Naive thymus-derived CD4-positive, alpha-beta T cell (primary cell): ENCODE data around the gene IGFLR1. TPM values are rescaled to one million over a fixed set of nuclear protein-coding genes. Genes with fewer than 3 reads are reported as not detected.

Experiments
- ATAC-seq: fragments of 150-1000 bp; cut with Tn5 transposase; 2 replicates; pipeline ENCODE4 v1.10.0; 2021; ENCODE audit warnings: mild to moderate bottlenecking, moderate library complexity
- CTCF ChIA-PET: fragments of 350-600 bp; sonication (Branson Sonifier 250); formaldehyde crosslinking; loops from one replicate; lab custom pipeline; 2021; ENCODE audit warnings: antibody characterized with exemption; lab: Charles Lee
- POLR2A ChIA-PET: fragments of 350-600 bp; sonication (Branson Sonifier 250); formaldehyde crosslinking; loops from one replicate; lab custom pipeline; 2021; ENCODE audit warnings: antibody characterized with exemption, inconsistent platforms; lab: Charles Lee
- DNase-seq, 9 donors: peaks; one replicate each; pipeline versions ENCODE4 v3.0.0 to v3.0.0-alpha.2; 2020 to 2022; ENCODE audit warnings: mixed read lengths in 1 of 9
- H3K27ac ChIP-seq: one replicate; pipeline ENCODE4 v1.7.0; 2013; ENCODE audit warnings: mild to moderate bottlenecking, low read depth, low read length, moderate library complexity
- H3K27me3 ChIP-seq, 2 donors: one replicate each; pipeline ENCODE4 v1.7.0; 2013; ENCODE audit warnings: low read length in 2 of 2, mild to moderate bottlenecking in 2 of 2, moderate library complexity in 2 of 2; ENCODE audit not compliant: control insufficient read depth in 2 of 2, insufficient read depth in 2 of 2
- H3K36me3 ChIP-seq, 3 experiments: 1 replicate in 2 of 3; 2 replicates in 1 of 3; pipeline ENCODE4 v1.7.0; 2013; ENCODE audit warnings: low read length in 3 of 3, mild to moderate bottlenecking in 3 of 3, moderate library complexity in 1 of 3; ENCODE audit not compliant: insufficient read depth in 3 of 3, control insufficient read depth in 2 of 3
- H3K4me1 ChIP-seq, 2 donors: one replicate each; pipeline ENCODE4 v1.7.0; 2013; ENCODE audit warnings: low read length in 2 of 2, mild to moderate bottlenecking in 2 of 2, moderate library complexity in 1 of 2; ENCODE audit not compliant: control insufficient read depth in 2 of 2, insufficient read depth in 2 of 2
- H3K4me3 ChIP-seq: 2 replicates; pipeline ENCODE4 v1.7.0; 2013; ENCODE audit warnings: mild to moderate bottlenecking, low read length
- H3K9me3 ChIP-seq, 3 experiments: 1 replicate in 2 of 3; 2 replicates in 1 of 3; pipeline ENCODE4 v1.7.0; 2013; ENCODE audit warnings: low read length in 3 of 3; ENCODE audit not compliant: control insufficient read depth in 2 of 3
- H3K27ac Mint-ChIP-seq, 9 donors: one replicate each; pipeline ENCODE4 v1.8.0; 2020 to 2022; ENCODE audit warnings: mixed read lengths in 9 of 9, mild to moderate bottlenecking in 8 of 9, moderate library complexity in 5 of 9, inconsistent platforms in 2 of 9
- H3K27me3 Mint-ChIP-seq, 5 donors: one replicate each; pipeline ENCODE4 v1.8.0; 2021 to 2022; ENCODE audit warnings: mixed read lengths in 5 of 5, mild to moderate bottlenecking in 1 of 5
- H3K36me3 Mint-ChIP-seq, 5 donors: one replicate each; pipeline ENCODE4 v1.8.0; 2020 to 2022; ENCODE audit warnings: mixed read lengths in 5 of 5, mild to moderate bottlenecking in 3 of 5, inconsistent platforms in 1 of 5
- H3K4me1 Mint-ChIP-seq, 7 donors: one replicate each; pipeline ENCODE4 v1.8.0; 2020 to 2022; ENCODE audit warnings: mixed read lengths in 7 of 7, mild to moderate bottlenecking in 3 of 7, inconsistent platforms in 1 of 7
- H3K4me3 Mint-ChIP-seq, 10 donors: one replicate each; pipeline ENCODE4 v1.8.0; 2020 to 2022; ENCODE audit warnings: mild to moderate bottlenecking in 10 of 10, mixed read lengths in 10 of 10, moderate library complexity in 6 of 10, inconsistent platforms in 2 of 10
- H3K9me3 Mint-ChIP-seq, 11 donors: one replicate each; pipeline ENCODE4 v1.8.0; 2020 to 2022; ENCODE audit warnings: mixed read lengths in 11 of 11, mild to moderate bottlenecking in 4 of 11, inconsistent platforms in 1 of 11, moderate library complexity in 1 of 11
- intact Hi-C, 2 donors: fragments of 100-400 bp; cut with micrococcal nuclease; formaldehyde crosslinking; loops; one replicate each; pipeline ENCODE4 v1.15.1; 2023
- polyA plus RNA-seq, 2 donors: library from polyadenylated mRNA; unstranded; fragments of 300-500 nt; fragmentation: Illumina TruSeq; gene quantifications; one replicate each; pipeline ENCODE4 v1.2.3, GENCODE V29; 2021
- total RNA-seq, 6 experiments: library from RNA in 5 of 6; stranded (reverse) in 5 of 6; gene quantifications; 1 replicate in 5 of 6; 2 replicates in 1 of 6; pipeline ENCODE4 v1.2.3 and lab custom pipeline; 2021 to 2026

IGFLR1 gene
- total RNA-seq = 100 to 1,000 TPM in 2 of 5 experiments, 10 to 100 TPM in 3; 61.4 to 113 (median 62.8) TPM
- 100 to 1,000 TPM in 1 of 2 donors, 10 to 100 TPM in 1; 99.5 to 107 TPM for polyA plus RNA-seq
- 4.8 reads per million, percentile 23 among the genes with 10 or more reads in this experiment for total RNA-seq (lab: John Stamatoyannopoulos, UW)

GRCh38 chr19:35742121-35742724 lies at the start of gene IGFLR1:
Gene IGFLR1 (minus strand): TSS chr19:35742452. CDS start chr19:35741180, 1,272 bp downstream.
- Histone ChIP-seq H3K4me3 (peak within 1 kb of the TSS; percentile 79), H3K4me1 (peaks cover 36% of the 10 kb centered on the region in 2 donors), H3K27me3 (no peaks in the 10 kb centered on the region), H3K36me3 (peaks cover 0 to 31% (median 4%) of the 10 kb centered on the region in 3 experiments), H3K27ac (peak within 1 kb of the TSS; percentile 91), H3K9me3 (no peaks in the 10 kb centered on the region)
- peaks cover 0 to 2% (median 0%) of the 10 kb centered on the region in 5 donors for H3K27me3 Mint-ChIP-seq
- intact Hi-C loops = loop anchor here (5.0 to 10.0 kb wide), 2 partner anchors 473 to 475 kb away; partner anchors contain the start of genes USF2 (in 1 of the 2), ZNF146 (in 1 of the 2) and ZNF565 (in 1 of the 2)
- H3K9me3 Mint-ChIP-seq = peaks cover 0 to 2% (median 0%) of the 10 kb centered on the region in 11 donors
- POLR2A ChIA-PET = interaction anchor here (0.8 to 2.1 kb wide), 11 partner anchors 10 to 272 kb away, joined by 3 to 14 read pairs (median 4); partner anchors contain the start of genes ALKBH6, COX6B1, HSPB6 and KMT2B
- H3K4me3 Mint-ChIP-seq = peak within 1 kb of the TSS; percentile 87 to 100 (median 91)
- H3K4me1 Mint-ChIP-seq = peaks cover 29 to 68% (median 53%) of the 10 kb centered on the region in 7 donors
- ATAC-seq (no peak), DNase-seq (peak; percentile 32 to 77 (median 73))
- H3K36me3 Mint-ChIP-seq = peaks cover 5 to 17% (median 6%) of the 10 kb centered on the region in 5 donors
- peak within 1 kb of the TSS; percentile 95 to 99 (median 97) for H3K27ac Mint-ChIP-seq
- CTCF ChIA-PET = no interaction called here

- no peak overlapping the region for H3K27ac ChIP-seq
- H3K36me3 Mint-ChIP-seq = no peaks in the 10 kb centered on the region
- no peaks in the 10 kb centered on the region for H3K9me3 ChIP-seq
- peaks cover 11 to 19% (median 14%) of the 10 kb centered on the region in 5 donors for H3K27me3 Mint-ChIP-seq
- POLR2A ChIA-PET = interaction anchor here (0.6 kb wide), 1 partner anchor 32 kb away, joined by 3 read pairs; no protein-coding TSS in a partner anchor
- H3K36me3 ChIP-seq = no peaks in the 10 kb centered on the region
- CTCF ChIA-PET = no interaction called here
- peaks cover 0 to 2% (median 0%) of the 10 kb centered on the region in 7 donors for H3K4me1 Mint-ChIP-seq
- H3K27ac Mint-ChIP-seq = no peak overlapping the region
- no peaks in the 10 kb centered on the region for H3K4me1 ChIP-seq
- no peaks in the 10 kb centered on the region for H3K27me3 ChIP-seq
- intact Hi-C loops = no loop called here
- DNase-seq (no peak), ATAC-seq (no peak)
- no peak overlapping the region for H3K4me3 ChIP-seq
- no peaks in the 10 kb centered on the region for H3K9me3 Mint-ChIP-seq
- no peak overlapping the region for H3K4me3 Mint-ChIP-seq
Measured at GRCh38 chr19:35791814-35792279, 49.6 kb upstream of the IGFLR1 start.

- no peak overlapping the region for H3K27ac ChIP-seq
- no peaks in the 10 kb centered on the region for H3K36me3 ChIP-seq
- Mint-ChIP-seq H3K4me1 (no peaks in the 10 kb centered on the region), H3K4me3 (no peak overlapping the region), H3K9me3 (no peaks in the 10 kb centered on the region), H3K27me3 (peaks cover 4 to 13% (median 8%) of the 10 kb centered on the region in 5 donors), H3K27ac (no peak overlapping the region), H3K36me3 (no peaks in the 10 kb centered on the region)
- no peaks in the 10 kb centered on the region for H3K9me3 ChIP-seq
- ChIA-PET CTCF (no interaction called here), POLR2A (no interaction called here)
- H3K4me3 ChIP-seq = no peak overlapping the region
- no peaks in the 10 kb centered on the region for H3K27me3 ChIP-seq
- ATAC-seq = no peak
- peak in 1 of 9 donors; percentile 11 for DNase-seq
- intact Hi-C loops = no loop called here
- H3K4me1 ChIP-seq = no peaks in the 10 kb centered on the region
Measured at GRCh38 chr19:35790981-35791813, 48.9 kb upstream of the IGFLR1 start.

GRCh38 chr19:35789978-35790944 lies 48.0 kb upstream of the IGFLR1 start:
- no peak overlapping the region for H3K27ac ChIP-seq
- ChIA-PET CTCF (no interaction called here), POLR2A (no interaction called here)
- no peaks in the 10 kb centered on the region for H3K4me1 ChIP-seq
- peaks cover 0 to 1% (median 0%) of the 10 kb centered on the region in 3 experiments for H3K36me3 ChIP-seq
- ATAC-seq (no peak), DNase-seq (no peak)
- intact Hi-C loops = no loop called here
- Mint-ChIP-seq H3K27ac (no peak overlapping the region), H3K27me3 (peaks cover 0 to 8% (median 5%) of the 10 kb centered on the region in 5 donors), H3K9me3 (no peaks in the 10 kb centered on the region), H3K4me1 (no peaks in the 10 kb centered on the region), H3K4me3 (no peak overlapping the region), H3K36me3 (no peaks in the 10 kb centered on the region)
- no peaks in the 10 kb centered on the region for H3K9me3 ChIP-seq
- H3K27me3 ChIP-seq = no peaks in the 10 kb centered on the region
- no peak overlapping the region for H3K4me3 ChIP-seq

- CTCF ChIA-PET = no interaction called here
- Mint-ChIP-seq H3K9me3 (no peaks in the 10 kb centered on the region), H3K4me1 (no peaks in the 10 kb centered on the region), H3K4me3 (no peak overlapping the region), H3K27ac (no peak overlapping the region), H3K36me3 (no peaks in the 10 kb centered on the region), H3K27me3 (peaks cover 0 to 8% (median 5%) of the 10 kb centered on the region in 5 donors)
- POLR2A ChIA-PET = no interaction called here
- ATAC-seq (no peak), DNase-seq (no peak)
- H3K4me1 ChIP-seq = no peaks in the 10 kb centered on the region
- peaks cover 0 to 7% (median 0%) of the 10 kb centered on the region in 3 experiments for H3K36me3 ChIP-seq
- H3K27me3 ChIP-seq = no peaks in the 10 kb centered on the region
- intact Hi-C loops = no loop called here
- no peak overlapping the region for H3K4me3 ChIP-seq
- H3K9me3 ChIP-seq = no peaks in the 10 kb centered on the region
- H3K27ac ChIP-seq = no peak overlapping the region
Measured at GRCh38 chr19:35789195-35789977, 47.1 kb upstream of the IGFLR1 start.
